Stimulated activated effector memory CD8-positive, alpha-beta T cell treated with anti-CD3 and anti-CD28 coated beads, Interleukin-12 subunit alpha, Interleukin-12 subunit beta, amount 100 ng/mL, for 72 hours (primary cell): ENCODE results near the gene MAN1A1.

Experiments used
- ATAC-seq: fragments of 150-1000 bp; cut with Tn5 transposase; 2 replicates; pipeline ENCODE4 v1.10.0; 2021
- DNase-seq, 2 donors: peaks; one replicate each; pipeline ENCODE4 v3.0.0; 2021 to 2022; ENCODE audit warnings: low spot score in 2 of 2
- H3K27ac Mint-ChIP-seq: one replicate; pipeline ENCODE4 v1.8.0; 2022; ENCODE audit warnings: mild to moderate bottlenecking, mixed read lengths
- H3K36me3 Mint-ChIP-seq: one replicate; pipeline ENCODE4 v1.8.0; 2022; ENCODE audit warnings: mild to moderate bottlenecking, mixed read lengths
- H3K4me1 Mint-ChIP-seq: one replicate; pipeline ENCODE4 v1.8.0; 2022; ENCODE audit warnings: mixed read lengths
- H3K4me3 Mint-ChIP-seq: one replicate; pipeline ENCODE4 v1.8.0; 2022; ENCODE audit warnings: mild to moderate bottlenecking, mixed read lengths
- H3K9me3 Mint-ChIP-seq: one replicate; pipeline ENCODE4 v1.8.0; 2022; ENCODE audit warnings: mixed read lengths

MAN1A1 gene

GRCh38 chr6:119234457-119234856 lies 115.1 kb downstream of the MAN1A1 start:
- peaks cover 36% of the 10 kb centered on the region for H3K36me3 Mint-ChIP-seq
- peaks cover 22% of the 10 kb centered on the region for H3K4me1 Mint-ChIP-seq
- no peak for DNase-seq
- ATAC-seq, result peak; percentile 81
- H3K9me3 Mint-ChIP-seq, result no peaks in the 10 kb centered on the region
- no peak overlapping the region for H3K4me3 Mint-ChIP-seq
- H3K27ac Mint-ChIP-seq, result no peak overlapping the region

DNA sequence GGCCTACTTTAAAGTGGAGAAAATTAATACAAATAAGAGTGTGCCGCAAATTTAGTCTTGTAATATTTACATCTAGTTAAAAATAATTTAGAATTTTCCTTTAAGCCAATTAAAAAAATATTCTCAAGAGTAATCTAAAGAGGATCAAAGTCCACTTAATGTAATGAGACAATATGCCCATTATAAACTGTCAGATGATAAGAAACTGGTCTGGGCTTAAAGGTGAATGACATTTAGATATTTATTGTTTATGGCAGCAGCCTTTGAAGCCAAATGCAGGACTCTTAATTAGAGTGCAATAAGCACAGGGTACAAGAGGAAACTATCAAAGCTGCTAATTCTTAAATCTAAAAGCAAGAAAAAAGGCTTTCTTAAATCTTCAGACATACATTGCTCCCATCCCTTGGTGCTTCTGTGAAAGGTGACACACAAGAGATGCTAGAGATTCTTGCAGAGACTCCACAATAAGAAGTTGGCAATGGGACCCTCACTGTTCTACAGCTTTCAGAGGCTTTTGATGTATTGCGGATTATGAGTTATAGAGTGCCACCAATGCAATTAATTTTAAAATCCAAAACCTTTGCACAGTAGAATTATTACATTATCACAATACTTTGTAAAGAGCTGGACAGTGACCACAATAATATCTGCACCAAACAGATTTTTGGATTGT lies 116.1 kb downstream of the MAN1A1 start:
- H3K4me1 Mint-ChIP-seq, result peaks cover 22% of the 10 kb centered on the region
- H3K9me3 Mint-ChIP-seq, result no peaks in the 10 kb centered on the region
- ATAC-seq (no peak), DNase-seq (no peak)
- H3K4me3 Mint-ChIP-seq, result no peak overlapping the region
- peaks cover 36% of the 10 kb centered on the region for H3K36me3 Mint-ChIP-seq
- no peak overlapping the region for H3K27ac Mint-ChIP-seq

DNA sequence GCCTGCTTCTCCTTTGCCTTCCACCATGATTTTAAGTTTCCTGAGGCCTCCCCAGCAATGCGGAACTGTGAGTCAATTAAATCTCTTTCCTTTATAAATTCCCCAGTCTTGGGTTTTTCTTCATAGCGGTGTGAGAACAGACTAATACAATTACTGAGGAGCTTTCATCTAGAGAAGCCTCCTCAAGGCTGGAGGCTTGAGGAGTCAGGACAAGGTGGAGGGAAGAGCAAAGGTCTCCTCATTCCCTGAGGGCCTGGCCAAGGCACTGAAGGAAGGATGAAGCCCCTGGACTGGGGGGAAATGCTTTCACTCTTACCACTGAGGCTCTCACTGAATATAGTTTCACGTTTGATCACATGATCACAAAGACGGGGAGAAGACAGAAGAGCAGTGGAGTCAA lies 118.2 kb downstream of the MAN1A1 start:
- H3K9me3 Mint-ChIP-seq, result no peaks in the 10 kb centered on the region
- H3K4me3 Mint-ChIP-seq, result no peak overlapping the region
- peaks cover 22% of the 10 kb centered on the region for H3K4me1 Mint-ChIP-seq
- ATAC-seq, result no peak
- H3K27ac Mint-ChIP-seq, result peak overlapping the region; percentile 29
- H3K36me3 Mint-ChIP-seq, result peaks cover 32% of the 10 kb centered on the region
- no peak for DNase-seq

- no peak overlapping the region for H3K27ac Mint-ChIP-seq
- peaks cover 18% of the 10 kb centered on the region for H3K4me1 Mint-ChIP-seq
- no peaks in the 10 kb centered on the region for H3K9me3 Mint-ChIP-seq
- no peak for DNase-seq
- peaks cover 28% of the 10 kb centered on the region for H3K36me3 Mint-ChIP-seq
- no peak for ATAC-seq
- no peak overlapping the region for H3K4me3 Mint-ChIP-seq
Measured at GRCh38 chr6:119230160-119230559, 119.4 kb downstream of the MAN1A1 start.

GRCh38 chr6:119227377-119227776 lies 122.2 kb downstream of the MAN1A1 start:
- ATAC-seq (no peak), DNase-seq (no peak)
- H3K4me3 Mint-ChIP-seq, result no peak overlapping the region
- H3K36me3 Mint-ChIP-seq, result peaks cover 20% of the 10 kb centered on the region
- H3K9me3 Mint-ChIP-seq, result no peaks in the 10 kb centered on the region
- H3K27ac Mint-ChIP-seq, result no peak overlapping the region
- peaks cover 19% of the 10 kb centered on the region for H3K4me1 Mint-ChIP-seq

DNA sequence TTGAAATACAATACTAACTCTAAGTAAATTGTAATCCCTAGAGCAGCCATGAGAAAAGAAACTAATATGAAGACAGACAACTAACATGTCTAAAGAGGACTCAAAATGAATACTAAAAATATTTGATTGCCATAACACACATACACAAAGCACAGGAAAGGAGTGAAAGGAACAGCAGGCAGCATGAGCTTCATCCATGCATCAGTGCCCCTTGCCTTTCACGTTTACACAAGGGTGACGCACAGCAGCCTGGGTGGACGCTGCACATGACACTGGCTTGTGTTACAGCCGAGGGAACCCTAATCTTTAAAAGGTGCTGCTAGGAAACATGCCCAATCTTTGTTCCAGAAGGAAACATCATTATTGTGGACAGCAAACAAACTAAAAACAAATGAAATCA lies 123.5 kb downstream of the MAN1A1 start:
- Mint-ChIP-seq H3K36me3 (peaks cover 16% of the 10 kb centered on the region), H3K4me1 (peaks cover 13% of the 10 kb centered on the region), H3K9me3 (no peaks in the 10 kb centered on the region), H3K4me3 (no peak overlapping the region), H3K27ac (no peak overlapping the region)
- ATAC-seq (no peak), DNase-seq (no peak)

DNA sequence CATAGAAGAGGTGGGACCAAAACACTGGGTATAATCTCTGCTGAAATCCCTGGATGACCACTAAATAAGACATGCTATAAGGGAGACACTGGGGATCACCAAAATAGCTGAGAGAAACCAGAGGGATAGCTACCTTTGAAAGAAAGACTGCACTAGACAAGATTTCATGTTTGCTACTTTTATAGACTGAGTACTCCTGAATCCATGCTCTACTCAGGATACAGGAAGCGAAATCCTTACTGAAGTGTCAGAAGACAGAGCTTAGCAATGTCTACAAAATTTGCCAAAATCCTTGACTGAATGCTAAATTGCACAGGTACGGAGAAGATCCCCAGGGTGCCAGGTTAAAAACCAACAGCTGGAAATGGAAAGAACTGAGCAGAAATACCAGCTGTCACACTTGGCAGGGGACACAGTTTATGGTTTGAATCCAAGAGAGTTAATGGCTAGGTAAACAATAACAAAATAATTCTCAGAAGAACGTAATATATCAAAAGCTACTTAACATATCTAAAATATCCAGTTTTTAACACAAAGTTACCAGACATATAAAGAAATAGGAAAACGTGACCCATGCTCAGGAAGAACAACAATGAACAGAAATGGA lies 125.4 kb downstream of the MAN1A1 start:
- no peak overlapping the region for H3K4me3 Mint-ChIP-seq
- ATAC-seq, result no peak
- H3K27ac Mint-ChIP-seq, result no peak overlapping the region
- H3K9me3 Mint-ChIP-seq, result no peaks in the 10 kb centered on the region
- H3K36me3 Mint-ChIP-seq, result peaks cover 5% of the 10 kb centered on the region
- no peak for DNase-seq
- H3K4me1 Mint-ChIP-seq, result peaks cover 6% of the 10 kb centered on the region

- H3K27ac Mint-ChIP-seq, result no peak overlapping the region
- peaks cover 6% of the 10 kb centered on the region for H3K4me1 Mint-ChIP-seq
- ATAC-seq (peak; percentile 76), DNase-seq (no peak)
- H3K9me3 Mint-ChIP-seq, result no peaks in the 10 kb centered on the region
- peaks cover 5% of the 10 kb centered on the region for H3K36me3 Mint-ChIP-seq
- H3K4me3 Mint-ChIP-seq, result no peak overlapping the region
Measured at GRCh38 chr6:119220452-119220851, 129.1 kb downstream of the MAN1A1 start.

DNA sequence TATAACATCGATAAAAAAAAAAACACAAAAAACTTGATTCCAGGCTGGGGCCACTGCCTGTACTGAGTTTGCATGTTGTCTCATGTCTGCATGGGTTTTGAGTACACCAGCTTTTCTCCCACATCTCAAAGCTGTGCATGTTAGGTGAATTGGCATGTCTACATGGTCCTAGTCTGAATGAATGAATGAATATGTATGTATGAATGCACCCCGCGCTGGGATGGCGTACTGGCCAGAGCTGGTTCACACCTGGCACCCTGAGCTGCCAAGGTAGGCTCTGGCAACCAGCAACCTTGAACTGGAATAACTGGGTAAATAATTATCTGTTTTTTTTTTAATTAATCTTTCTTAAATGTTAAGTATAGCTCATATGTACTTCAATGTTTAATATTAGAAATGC lies 131.0 kb downstream of the MAN1A1 start:
- Mint-ChIP-seq H3K4me1 (peaks cover 6% of the 10 kb centered on the region), H3K36me3 (peaks cover 5% of the 10 kb centered on the region), H3K27ac (no peak overlapping the region), H3K4me3 (no peak overlapping the region), H3K9me3 (no peaks in the 10 kb centered on the region)
- DNase-seq (no peak), ATAC-seq (no peak)

DNA sequence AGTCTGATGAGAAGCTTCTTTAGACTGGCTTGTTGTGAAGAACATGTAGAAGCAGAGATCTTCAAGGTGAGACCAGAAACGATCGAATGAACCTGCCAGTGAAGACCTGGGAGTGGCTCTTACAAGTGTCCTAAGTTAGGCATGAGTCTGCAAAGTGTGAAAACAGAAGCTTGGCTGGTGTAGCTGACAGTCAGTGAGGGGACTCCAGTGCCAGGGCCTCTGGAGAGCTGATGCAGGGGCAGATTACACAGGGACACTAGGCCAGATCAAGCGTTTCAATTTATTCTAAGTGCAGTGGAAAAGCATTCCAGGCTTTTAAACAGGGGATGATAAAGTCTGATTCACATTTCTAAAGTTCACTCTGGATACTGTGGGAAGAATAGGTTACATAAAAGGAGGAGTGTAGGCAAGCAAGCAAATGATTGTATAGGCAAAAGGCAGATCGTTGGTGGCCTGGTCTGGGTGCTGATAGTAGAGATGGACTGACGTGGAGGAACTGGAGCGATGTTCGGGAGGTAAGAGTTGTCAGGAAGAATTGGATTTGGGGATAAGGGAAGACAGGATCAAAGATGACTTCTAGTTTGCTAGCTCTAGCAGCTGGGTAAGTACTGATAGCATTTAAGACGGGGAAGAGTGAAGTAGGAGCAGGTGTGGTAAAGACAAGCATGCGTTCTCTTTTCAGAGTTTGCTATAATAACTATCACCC lies 133.5 kb downstream of the MAN1A1 start:
- ATAC-seq, result no peak
- no peak overlapping the region for H3K4me3 Mint-ChIP-seq
- H3K36me3 Mint-ChIP-seq, result no peaks in the 10 kb centered on the region

DNA sequence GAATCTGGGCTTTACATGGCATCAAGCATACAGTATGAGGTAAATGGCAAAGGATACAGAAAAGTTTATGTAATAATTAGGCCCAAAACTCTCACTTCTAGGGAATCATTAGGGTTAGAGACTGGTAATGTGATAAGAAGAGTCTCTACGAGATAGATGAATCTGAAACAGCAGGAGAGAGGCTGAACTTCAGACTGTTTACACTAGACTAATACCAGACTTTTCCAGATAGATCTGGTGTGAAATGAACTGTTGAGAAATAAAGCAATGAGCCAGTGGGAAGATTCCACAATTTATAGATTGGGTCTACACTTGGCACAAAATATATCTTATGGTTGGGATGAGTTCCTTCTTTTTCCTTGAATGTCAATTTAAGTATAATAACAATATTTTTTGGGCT lies 134.3 kb downstream of the MAN1A1 start:
- ATAC-seq, result no peak
- DNase-seq, result no peak
- H3K4me1 Mint-ChIP-seq, result peaks cover under 1% of the 10 kb centered on the region
- H3K9me3 Mint-ChIP-seq, result no peaks in the 10 kb centered on the region
- no peak overlapping the region for H3K4me3 Mint-ChIP-seq
- H3K27ac Mint-ChIP-seq, result no peak overlapping the region
- no peaks in the 10 kb centered on the region for H3K36me3 Mint-ChIP-seq

More for the DNA sequence above, 133.5 kb downstream of the MAN1A1 start:
- Mint-ChIP-seq H3K9me3 (no peaks in the 10 kb centered on the region), H3K27ac (no peak overlapping the region), H3K4me1 (no peaks in the 10 kb centered on the region)
- no peak for DNase-seq

DNA sequence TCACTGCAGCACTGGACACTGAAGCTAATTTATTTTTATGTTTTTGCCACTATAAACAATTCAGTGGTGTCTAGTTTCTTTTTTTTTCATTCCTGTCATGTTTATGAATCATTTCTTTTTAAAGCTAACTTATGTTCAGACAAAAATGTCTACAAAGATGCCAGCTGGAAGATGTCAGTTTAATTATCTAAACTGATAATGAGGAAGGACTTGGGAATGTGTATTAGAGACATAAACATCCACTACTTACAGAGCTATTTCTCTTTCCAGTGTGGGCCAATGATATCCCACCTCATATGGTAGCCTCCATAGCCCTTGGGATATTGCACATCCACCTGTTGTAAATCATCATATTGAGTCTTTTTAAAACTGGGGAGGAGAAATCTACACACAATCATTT lies 139.0 kb downstream of the MAN1A1 start:
- ATAC-seq, result no peak
- Mint-ChIP-seq H3K27ac (no peak overlapping the region), H3K36me3 (peaks cover 6% of the 10 kb centered on the region), H3K4me3 (no peak overlapping the region), H3K9me3 (no peaks in the 10 kb centered on the region), H3K4me1 (peaks cover 29% of the 10 kb centered on the region)
- DNase-seq, result no peak

DNA sequence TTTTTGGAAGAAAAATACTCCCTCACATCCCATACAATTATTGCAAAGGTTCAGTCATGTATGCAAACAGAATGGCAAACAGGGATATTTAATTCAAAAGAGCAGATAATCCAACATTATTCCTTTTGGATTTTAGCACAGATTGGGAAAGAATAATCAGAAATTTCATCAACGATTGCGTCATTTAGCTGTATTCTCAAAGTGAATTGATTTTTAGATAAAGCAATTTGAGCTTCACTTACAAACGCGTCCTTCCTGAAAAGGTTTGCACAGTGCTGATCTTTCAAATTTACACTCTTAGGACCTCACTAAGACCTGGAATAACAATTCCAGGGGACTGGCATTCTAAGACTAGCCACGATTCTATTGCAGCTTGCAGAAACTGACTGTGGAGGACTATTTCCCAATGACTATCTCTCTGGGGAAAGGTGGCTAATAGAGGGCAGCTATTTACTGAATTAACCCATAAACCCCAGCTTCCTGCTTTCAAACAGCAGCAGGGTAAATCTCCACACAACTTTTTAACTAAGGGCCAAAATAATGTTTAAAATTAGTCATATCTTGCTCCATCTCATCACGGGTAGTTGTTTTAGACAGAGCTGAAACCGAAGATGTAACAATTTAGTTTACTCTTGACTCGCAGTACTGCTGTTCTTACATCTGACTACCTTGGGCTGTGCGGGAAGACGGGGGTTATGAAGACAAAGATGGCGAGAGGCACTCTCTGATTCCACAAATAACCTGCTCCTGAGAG lies 139.9 kb downstream of the MAN1A1 start:
- Mint-ChIP-seq H3K27ac (peak overlapping the region; percentile 63), H3K36me3 (peaks cover 15% of the 10 kb centered on the region), H3K4me1 (peaks cover 29% of the 10 kb centered on the region), H3K4me3 (no peak overlapping the region), H3K9me3 (no peaks in the 10 kb centered on the region)
- ATAC-seq (peak; percentile 75), DNase-seq (no peak)

- H3K4me1 Mint-ChIP-seq, result peaks cover 29% of the 10 kb centered on the region
- no peaks in the 10 kb centered on the region for H3K9me3 Mint-ChIP-seq
- peaks cover 30% of the 10 kb centered on the region for H3K36me3 Mint-ChIP-seq
- H3K27ac Mint-ChIP-seq, result no peak overlapping the region
- ATAC-seq, result no peak
- H3K4me3 Mint-ChIP-seq, result no peak overlapping the region
- no peak for DNase-seq
Measured at GRCh38 chr6:119207971-119208725, 141.4 kb downstream of the MAN1A1 start.

DNA sequence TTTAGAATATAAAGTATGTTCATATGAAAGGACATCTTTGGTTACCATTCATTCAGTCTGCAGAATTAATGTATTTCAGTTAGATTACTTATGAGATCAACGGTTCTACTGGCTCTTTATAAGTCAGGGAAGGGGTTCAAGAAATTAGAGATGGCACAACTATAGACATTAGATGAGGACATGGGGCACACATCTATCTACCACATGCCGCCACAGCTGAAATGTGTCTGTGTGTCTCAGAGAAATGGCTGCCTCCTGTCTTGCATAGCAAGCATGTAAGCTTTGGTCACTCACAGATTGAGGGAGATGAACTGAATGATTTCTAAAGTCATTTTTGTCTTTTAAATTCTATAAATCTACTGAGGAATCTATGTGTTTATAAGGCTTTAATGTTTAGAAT lies 142.2 kb downstream of the MAN1A1 start:
- DNase-seq (no peak), ATAC-seq (no peak)
- Mint-ChIP-seq H3K4me1 (peaks cover 29% of the 10 kb centered on the region), H3K9me3 (no peaks in the 10 kb centered on the region), H3K4me3 (no peak overlapping the region), H3K27ac (no peak overlapping the region), H3K36me3 (peaks cover 38% of the 10 kb centered on the region)
